Mucosa of stomach (tissue), 1 donor: Measurements from ENCODE around the gene CMTM7.
"Not testable (repeated sequence)": the region's sequence is repeated elsewhere in the genome, so short reads cannot be mapped to it uniquely, and the experiment has no call there.

ENCODE experiments used
- H3K27me3 ChIP-seq: one replicate; pipeline ENCODE4 v1.7.0; 2013; ENCODE audit warnings: mild to moderate bottlenecking, low read length; ENCODE audit not compliant: control insufficient read depth, insufficient read depth
- H3K36me3 ChIP-seq: one replicate; pipeline ENCODE4 v1.7.0; 2013; ENCODE audit warnings: low read length; ENCODE audit not compliant: control insufficient read depth, insufficient read depth
- H3K4me1 ChIP-seq: one replicate; pipeline ENCODE4 v1.7.0; 2013; ENCODE audit warnings: mild to moderate bottlenecking, low read length; ENCODE audit not compliant: control insufficient read depth, insufficient read depth
- H3K4me3 ChIP-seq: one replicate; pipeline ENCODE4 v1.7.0; 2013; ENCODE audit warnings: low read length
- H3K9ac ChIP-seq: one replicate; pipeline ENCODE4 v1.7.0; 2013; ENCODE audit warnings: mild to moderate bottlenecking, low read length, moderate library complexity
- H3K9me3 ChIP-seq: one replicate; pipeline ENCODE4 v1.7.0; 2013; ENCODE audit warnings: mild to moderate bottlenecking, low read length, moderate library complexity; ENCODE audit not compliant: control insufficient read depth
- donor health status: Pancreatic carcinoma.

CMTM7 gene

DNA sequence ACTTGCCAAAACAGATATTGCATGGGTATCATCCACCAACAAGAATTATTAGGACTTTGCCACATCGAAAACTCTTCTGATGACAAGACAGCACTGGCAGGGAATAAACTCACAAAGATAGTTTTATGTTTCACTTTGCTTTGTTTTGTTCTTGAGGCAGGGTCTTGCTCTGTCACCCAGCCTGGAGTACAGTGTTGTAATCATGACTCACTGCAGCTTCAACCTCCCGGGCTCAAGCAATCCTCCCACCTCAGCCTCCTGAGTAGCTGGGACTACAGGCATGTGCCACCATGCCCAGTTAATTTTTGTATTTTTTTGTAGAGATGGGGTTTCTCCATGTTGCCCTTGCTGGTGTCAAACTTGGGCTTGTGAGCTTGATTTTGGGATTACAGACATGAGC lies 2.1 kb upstream of the CMTM7 start:
- H3K4me1 ChIP-seq, H3K4me3 ChIP-seq, H3K9ac ChIP-seq, H3K27me3 ChIP-seq, H3K36me3 ChIP-seq, H3K9me3 ChIP-seq: not testable (repeated sequence)

DNA sequence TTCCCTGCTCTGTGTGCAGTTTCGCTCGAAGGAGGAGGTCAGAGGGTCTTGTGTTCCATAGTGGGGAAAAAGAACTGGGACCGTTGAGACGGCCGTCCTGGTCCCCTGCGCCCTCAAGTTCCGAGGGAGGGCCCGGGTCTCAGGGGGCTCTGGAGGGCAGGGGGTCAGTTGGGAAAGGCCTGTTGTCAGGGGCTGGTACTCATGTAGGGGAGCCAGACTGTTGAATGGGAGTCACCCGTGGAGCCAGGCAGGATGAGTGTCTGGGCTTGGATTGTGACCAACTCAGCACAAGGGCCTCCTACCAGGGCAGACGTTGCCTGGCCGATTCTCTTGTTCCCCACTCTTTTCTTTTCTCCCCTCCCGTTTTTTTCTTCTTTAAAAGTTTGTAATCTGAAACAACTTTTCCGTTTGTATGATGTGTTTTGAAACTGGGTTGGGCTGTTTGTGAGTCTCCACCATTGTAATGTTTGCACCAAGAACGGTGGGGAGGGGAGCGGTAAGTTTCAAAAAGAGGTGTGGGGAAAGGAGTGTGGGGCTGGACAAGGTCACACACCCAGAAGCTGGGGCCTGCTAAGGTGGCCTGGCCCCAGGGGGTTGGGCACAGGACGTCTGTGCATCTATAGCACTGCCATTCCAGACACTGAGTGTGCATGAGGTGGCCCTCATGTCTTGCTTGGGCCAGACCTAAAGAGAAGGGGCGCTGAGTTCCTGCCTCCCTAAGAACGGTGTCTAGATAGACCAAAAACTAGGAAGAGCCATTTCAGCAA lies 1.1 kb downstream of the CMTM7 start:
- H3K9ac ChIP-seq: peak overlapping the region; percentile 65
- no peaks in the 10 kb centered on the region for H3K27me3 ChIP-seq
- no peaks in the 10 kb centered on the region for H3K4me1 ChIP-seq
- no peaks in the 10 kb centered on the region for H3K9me3 ChIP-seq
- no peaks in the 10 kb centered on the region for H3K36me3 ChIP-seq
- peak overlapping the region; percentile 49 for H3K4me3 ChIP-seq

DNA sequence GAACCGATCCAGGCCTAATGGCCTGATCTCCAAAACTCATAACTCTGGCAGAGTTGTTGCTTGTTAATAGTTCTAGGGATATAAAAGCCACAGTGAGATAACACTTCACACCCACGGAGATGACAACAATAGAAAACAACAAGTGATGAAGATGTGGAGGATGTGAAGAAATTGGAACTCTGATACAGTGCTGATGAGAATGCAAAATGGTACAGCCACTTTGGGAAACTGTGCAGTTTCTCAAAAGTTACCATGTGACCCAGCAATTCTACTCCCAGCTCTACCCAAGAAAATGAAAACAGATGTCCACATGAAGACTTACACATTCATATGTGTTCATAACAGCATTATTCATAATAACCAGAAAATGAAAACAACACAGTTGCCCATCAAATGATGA lies 3.8 kb downstream of the CMTM7 start:
- no peak overlapping the region for H3K9ac ChIP-seq
- no peaks in the 10 kb centered on the region for H3K27me3 ChIP-seq
- no peaks in the 10 kb centered on the region for H3K4me1 ChIP-seq
- H3K36me3 ChIP-seq: no peaks in the 10 kb centered on the region
- H3K9me3 ChIP-seq: no peaks in the 10 kb centered on the region
- no peak overlapping the region for H3K4me3 ChIP-seq

DNA sequence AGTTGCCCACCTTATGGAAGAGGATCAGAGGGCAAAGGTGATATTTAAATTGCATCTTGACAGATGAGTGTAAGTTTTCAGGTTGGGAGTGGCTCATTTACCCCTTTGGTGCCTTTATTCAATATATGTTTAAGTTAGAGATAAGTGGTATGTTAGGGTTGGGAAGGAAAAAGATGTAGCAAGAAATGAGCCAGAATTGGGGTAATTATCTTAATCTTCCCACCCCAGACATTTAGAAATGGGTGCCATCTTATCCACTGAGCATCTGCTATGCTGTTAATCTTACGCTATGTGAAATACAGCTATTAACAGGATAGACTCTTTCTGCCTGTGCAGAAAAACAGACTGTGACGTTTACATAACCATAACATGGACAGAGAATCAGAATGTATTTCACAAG lies 6.3 kb downstream of the CMTM7 start:
- H3K9ac ChIP-seq: no peak overlapping the region
- peaks cover 9% of the 10 kb centered on the region for H3K4me1 ChIP-seq
- no peak overlapping the region for H3K4me3 ChIP-seq
- H3K27me3 ChIP-seq: no peaks in the 10 kb centered on the region
- H3K36me3 ChIP-seq: no peaks in the 10 kb centered on the region
- H3K9me3 ChIP-seq: no peaks in the 10 kb centered on the region

DNA sequence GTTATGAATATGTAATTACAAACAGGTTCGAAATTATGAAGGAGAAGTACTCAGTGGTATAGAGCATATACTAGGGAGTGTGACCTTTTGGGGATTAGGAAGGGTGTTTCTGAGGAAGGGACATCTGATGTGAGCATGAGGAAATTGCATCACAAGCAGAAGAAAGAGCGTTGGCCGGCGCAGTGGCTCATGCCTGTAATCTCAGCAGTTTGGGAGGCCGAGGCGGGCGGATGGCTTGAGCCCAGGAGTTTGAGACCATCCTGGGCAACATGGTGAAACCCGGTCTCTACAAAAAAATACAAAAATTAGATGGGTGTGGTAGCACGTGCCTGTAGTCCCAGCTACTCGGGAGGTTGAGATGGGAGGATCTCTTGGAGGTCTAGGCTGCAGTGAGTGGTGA lies 6.9 kb downstream of the CMTM7 start:
- no peak overlapping the region for H3K4me3 ChIP-seq
- H3K27me3 ChIP-seq: no peaks in the 10 kb centered on the region
- H3K4me1 ChIP-seq: peaks cover 13% of the 10 kb centered on the region
- no peaks in the 10 kb centered on the region for H3K9me3 ChIP-seq
- H3K36me3 ChIP-seq: no peaks in the 10 kb centered on the region
- H3K9ac ChIP-seq: no peak overlapping the region

DNA sequence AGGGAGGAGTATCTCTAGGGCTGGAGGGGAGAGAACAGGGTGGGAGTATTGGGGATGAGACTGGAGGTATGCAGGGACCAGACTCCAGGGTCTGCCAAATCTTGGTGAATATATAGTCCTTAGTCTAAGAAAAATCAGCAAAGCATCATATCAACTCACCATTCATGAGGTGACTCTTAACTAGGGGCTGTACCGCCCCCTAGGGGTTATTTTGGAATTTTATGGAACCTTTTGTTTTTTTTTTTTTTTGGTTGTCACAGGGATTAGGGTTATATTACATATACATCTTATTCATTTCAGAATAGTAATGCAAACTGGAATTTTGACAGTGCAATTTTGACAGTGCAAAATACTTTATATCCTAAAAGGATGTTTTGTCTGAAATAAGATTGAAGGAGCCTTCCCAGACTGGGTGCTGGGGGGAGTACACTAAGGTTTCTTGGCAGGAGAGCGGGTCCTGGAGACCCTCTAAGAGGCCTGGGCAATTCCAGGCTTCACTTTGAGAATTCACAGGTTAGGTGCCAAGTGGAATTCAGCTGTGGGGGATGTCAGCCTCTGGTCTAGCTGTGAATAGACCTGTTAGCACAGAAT lies 7.5 kb downstream of the CMTM7 start:
- Histone ChIP-seq H3K9me3 (no peaks in the 10 kb centered on the region), H3K4me1 (peaks cover 13% of the 10 kb centered on the region), H3K9ac (no peak overlapping the region), H3K4me3 (no peak overlapping the region), H3K36me3 (no peaks in the 10 kb centered on the region), H3K27me3 (no peaks in the 10 kb centered on the region)

DNA sequence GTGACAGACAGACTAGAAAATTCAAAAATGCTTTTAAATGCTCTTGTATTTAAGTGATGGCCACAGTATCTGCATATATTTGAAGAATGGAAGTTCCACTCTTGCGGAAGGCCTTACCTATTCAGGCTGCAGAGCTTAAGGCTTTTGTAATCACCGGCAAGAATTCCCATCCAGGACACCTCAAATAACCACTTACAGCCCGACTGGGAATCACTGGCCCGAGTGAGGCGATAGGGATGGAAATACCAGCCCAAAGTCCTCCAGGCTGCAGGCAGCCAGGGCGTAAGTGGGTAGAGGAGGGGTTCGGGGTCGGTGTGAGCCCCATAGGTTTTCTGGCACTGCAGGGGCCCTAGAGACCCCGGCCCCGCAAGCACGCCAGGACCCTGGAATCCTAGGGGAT lies 9.5 kb downstream of the CMTM7 start:
- no peaks in the 10 kb centered on the region for H3K9me3 ChIP-seq
- H3K36me3 ChIP-seq: no peaks in the 10 kb centered on the region
- H3K4me1 ChIP-seq: peaks cover 26% of the 10 kb centered on the region
- no peaks in the 10 kb centered on the region for H3K27me3 ChIP-seq
- H3K9ac ChIP-seq: peak overlapping the region; percentile 58
- H3K4me3 ChIP-seq: peak overlapping the region; percentile 32

DNA sequence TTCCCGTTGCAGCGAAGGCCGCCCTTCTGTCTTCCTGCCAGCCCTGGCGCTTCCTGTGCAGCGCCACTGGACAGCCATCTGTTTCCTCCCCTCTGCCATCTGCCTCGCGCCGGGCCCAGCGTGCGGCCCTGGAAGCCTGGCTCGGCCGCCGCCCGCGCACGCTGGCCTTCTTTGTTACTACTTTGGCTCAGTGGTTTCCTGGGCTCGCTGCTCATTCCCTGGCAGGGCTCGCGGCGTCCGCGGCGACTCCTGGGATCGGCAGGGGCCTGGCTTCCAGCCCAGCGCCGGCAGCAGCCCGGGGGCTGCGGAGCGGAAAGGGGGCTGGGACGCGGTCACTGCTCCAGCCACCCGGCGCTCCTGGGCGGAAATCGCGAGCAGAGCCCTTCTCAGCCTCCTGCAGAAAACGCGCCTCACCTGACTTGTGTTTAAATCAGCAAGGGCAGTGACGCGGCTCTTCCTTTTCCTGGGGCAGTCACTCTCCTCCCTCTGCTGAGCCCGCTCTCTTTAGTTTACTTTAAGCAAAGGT lies 10.0 kb downstream of the CMTM7 start:
- H3K27me3 ChIP-seq: no peaks in the 10 kb centered on the region
- no peaks in the 10 kb centered on the region for H3K9me3 ChIP-seq
- peaks cover 31% of the 10 kb centered on the region for H3K4me1 ChIP-seq
- H3K36me3 ChIP-seq: no peaks in the 10 kb centered on the region
- H3K9ac ChIP-seq: peak overlapping the region; percentile 58
- peak overlapping the region; percentile 32 for H3K4me3 ChIP-seq

DNA sequence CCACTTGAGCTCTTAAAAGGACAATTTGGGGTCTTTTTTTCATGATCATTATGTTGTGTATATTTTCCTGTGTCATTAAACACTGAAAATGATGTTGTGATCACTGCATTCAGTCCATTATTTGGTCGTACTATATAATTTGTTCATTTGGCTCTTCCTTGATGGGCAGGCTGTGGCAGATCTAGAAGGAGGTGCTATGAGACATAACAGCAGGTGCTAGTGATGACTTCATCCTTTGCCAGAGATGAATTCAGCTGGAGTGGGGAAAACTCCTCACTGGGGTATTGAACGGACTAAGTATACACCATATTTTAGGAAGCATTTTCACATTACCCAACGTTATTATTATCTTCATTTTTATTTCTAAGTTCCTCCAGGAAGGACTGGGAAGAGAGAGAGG lies 12.0 kb downstream of the CMTM7 start:
- Histone ChIP-seq H3K9me3 (no peaks in the 10 kb centered on the region), H3K9ac (no peak overlapping the region), H3K4me3 (no peak overlapping the region), H3K4me1 (peaks cover 36% of the 10 kb centered on the region), H3K27me3 (no peaks in the 10 kb centered on the region), H3K36me3 (no peaks in the 10 kb centered on the region)

DNA sequence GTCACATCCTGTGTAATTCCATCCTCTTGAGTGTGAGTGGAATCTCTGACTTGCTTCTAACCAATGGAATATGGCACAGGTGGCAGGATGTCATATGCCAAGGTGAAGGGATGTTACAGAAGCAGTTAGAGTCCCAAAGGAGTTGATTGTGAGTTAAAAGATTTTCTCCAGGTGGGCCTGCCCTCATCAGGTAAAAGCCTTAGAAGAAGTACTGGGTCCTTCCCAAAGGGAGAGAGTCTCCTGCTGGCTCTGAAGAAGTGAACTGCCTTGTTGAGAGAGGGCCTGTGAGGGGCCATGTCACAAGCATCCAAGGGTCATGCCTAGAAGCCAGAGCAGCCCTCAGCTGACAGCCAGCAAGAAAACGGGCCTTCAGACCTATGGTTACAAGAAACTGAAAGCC lies 13.1 kb downstream of the CMTM7 start:
- H3K4me3 ChIP-seq: no peak overlapping the region
- H3K4me1 ChIP-seq: peaks cover 36% of the 10 kb centered on the region
- no peaks in the 10 kb centered on the region for H3K9me3 ChIP-seq

DNA sequence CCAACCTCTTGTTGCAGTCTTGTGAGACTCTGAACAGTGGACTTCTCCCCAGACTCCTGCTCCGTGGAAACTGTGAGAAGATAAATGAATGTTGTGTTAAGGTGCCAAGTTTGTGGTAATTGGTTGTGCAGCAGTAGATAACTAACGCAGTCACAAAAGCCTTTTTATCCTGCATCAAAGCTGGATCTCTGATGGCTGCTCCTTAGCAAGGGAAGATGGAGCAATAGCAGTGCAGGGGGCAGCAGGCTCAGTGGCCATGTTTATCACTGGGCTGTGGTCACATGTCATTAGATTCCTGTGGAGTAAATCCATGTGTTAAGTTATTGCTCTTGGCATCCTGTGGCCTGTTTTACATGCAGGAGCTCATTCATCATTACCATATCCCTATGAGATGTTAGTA lies 13.5 kb downstream of the CMTM7 start:
- Histone ChIP-seq H3K36me3 (no peaks in the 10 kb centered on the region), H3K4me3 (no peak overlapping the region), H3K9me3 (no peaks in the 10 kb centered on the region), H3K4me1 (peaks cover 36% of the 10 kb centered on the region), H3K27me3 (no peaks in the 10 kb centered on the region), H3K9ac (no peak overlapping the region)

More for the DNA sequence above, 13.1 kb downstream of the CMTM7 start:
- Histone ChIP-seq H3K27me3 (no peaks in the 10 kb centered on the region), H3K36me3 (no peaks in the 10 kb centered on the region), H3K9ac (no peak overlapping the region)

DNA sequence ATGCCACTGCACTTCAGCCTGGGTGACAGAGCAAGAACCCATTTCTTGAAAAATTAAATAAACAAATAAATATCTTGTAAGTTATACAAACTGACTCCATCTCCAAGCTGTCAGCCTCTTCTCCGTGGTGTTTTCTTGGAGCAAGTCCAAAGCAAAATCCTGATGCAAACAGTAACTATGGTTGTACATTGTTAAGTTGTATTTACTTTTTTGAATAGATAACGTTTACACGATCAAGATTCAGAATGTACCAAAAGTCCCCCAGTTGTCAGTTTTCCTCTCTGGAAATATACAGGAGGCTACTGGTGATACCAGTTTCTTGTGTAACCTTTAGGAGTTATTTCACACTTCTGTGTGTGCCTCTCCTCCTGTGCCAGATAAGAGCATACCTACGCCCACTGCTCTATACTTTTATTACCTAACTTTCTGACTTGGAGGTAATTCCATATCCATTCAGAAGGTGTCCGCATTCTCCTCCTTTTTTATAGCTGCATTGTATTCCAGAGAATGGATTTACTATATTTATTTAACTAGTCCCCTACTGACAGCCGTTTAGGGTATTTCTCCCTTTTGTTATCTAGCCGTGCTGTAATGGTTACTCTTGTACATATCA lies 14.2 kb downstream of the CMTM7 start:
- Histone ChIP-seq H3K27me3 (no peaks in the 10 kb centered on the region), H3K4me1 (peaks cover 36% of the 10 kb centered on the region), H3K9ac (no peak overlapping the region), H3K4me3 (no peak overlapping the region), H3K9me3 (no peaks in the 10 kb centered on the region), H3K36me3 (no peaks in the 10 kb centered on the region)
